Gastroesophageal sphincter (tissue), 3 donors: ENCODE results near the gene ALG5.

Experiments used
- EP300 ChIP-seq: sonication (generic); formaldehyde crosslinking; IDR thresholded peaks from one replicate; pipeline ENCODE4 v1.6.1; 2017; ENCODE audit warnings: antibody characterized with exemption, mild to moderate bottlenecking
- POLR2A ChIP-seq, 2 donors: fragments of 450-650 bp; IDR thresholded peaks; one replicate each; pipeline ENCODE4 v1.6.1; 2017; ENCODE audit warnings: antibody characterized with exemption in 2 of 2, mild to moderate bottlenecking in 2 of 2, moderate library complexity in 1 of 2
- POLR2AphosphoS5 ChIP-seq: sonication (generic); formaldehyde crosslinking; IDR thresholded peaks from one replicate; pipeline ENCODE4 v1.6.1; 2017; ENCODE audit warnings: antibody characterized with exemption
- TF ChIP-seq, protein P1 (sequence below), 4 experiments: fragments of 200-600 bp in 2 of 4; fragments of 450-650 bp in 2 of 4; sonication (generic) in 1 of 4; IDR thresholded peaks; one replicate each; pipeline ENCODE4 v1.5.1; 2017 to 2019; ENCODE audit warnings: antibody characterized with exemption in 4 of 4, mild to moderate bottlenecking in 2 of 4, moderate library complexity in 2 of 4

DNA sequence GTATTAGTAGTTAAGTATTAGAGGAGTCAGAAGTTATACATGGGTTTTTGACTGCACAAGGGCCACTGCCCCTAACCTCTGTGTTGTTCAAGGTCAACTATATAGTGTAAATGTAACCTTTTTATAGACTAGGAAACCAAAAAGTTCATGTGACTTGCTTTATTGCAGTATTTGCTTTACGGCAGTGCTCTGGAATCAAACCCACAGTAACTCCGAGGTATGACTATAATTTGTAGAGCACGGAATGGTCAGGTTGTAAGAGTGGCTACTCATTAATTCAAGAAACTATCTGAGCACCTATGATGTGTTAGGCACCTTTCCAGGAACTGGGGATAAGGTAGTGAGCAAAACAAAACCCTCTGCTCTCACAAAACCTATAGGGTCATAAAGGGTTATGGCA lies 38.1 kb upstream of the ALG5 start:
- TF ChIP-seq, protein P1, sequence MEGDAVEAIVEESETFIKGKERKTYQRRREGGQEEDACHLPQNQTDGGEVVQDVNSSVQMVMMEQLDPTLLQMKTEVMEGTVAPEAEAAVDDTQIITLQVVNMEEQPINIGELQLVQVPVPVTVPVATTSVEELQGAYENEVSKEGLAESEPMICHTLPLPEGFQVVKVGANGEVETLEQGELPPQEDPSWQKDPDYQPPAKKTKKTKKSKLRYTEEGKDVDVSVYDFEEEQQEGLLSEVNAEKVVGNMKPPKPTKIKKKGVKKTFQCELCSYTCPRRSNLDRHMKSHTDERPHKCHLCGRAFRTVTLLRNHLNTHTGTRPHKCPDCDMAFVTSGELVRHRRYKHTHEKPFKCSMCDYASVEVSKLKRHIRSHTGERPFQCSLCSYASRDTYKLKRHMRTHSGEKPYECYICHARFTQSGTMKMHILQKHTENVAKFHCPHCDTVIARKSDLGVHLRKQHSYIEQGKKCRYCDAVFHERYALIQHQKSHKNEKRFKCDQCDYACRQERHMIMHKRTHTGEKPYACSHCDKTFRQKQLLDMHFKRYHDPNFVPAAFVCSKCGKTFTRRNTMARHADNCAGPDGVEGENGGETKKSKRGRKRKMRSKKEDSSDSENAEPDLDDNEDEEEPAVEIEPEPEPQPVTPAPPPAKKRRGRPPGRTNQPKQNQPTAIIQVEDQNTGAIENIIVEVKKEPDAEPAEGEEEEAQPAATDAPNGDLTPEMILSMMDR (IDR thresholded peaks at IDR 0.05) = no peak
- TF ChIP-seq POLR2A (IDR thresholded peaks at IDR 0.05) (no peak), EP300 (no peak), POLR2AphosphoS5 (no peak)
